Central memory CD8-positive, alpha-beta T cell (primary cell): ENCODE data around the gene UBE2A.

Experiments
- ATAC-seq: fragments of 150-1000 bp; cut with Tn5 transposase; replicated peaks from 2 replicates; pipeline ENCODE4 v1.10.0; 2022; ENCODE audit warnings: mild to moderate bottlenecking, moderate FRiP score, moderate number of reproducible peaks; ENCODE audit not compliant: poor library complexity, severe bottlenecking; ENCODE audit errors: extremely low read depth
- DNase-seq, 2 donors: peaks; one replicate each; pipeline ENCODE4 v3.0.0; 2021; ENCODE audit warnings: low spot score in 2 of 2
- H3K27ac Mint-ChIP-seq: one replicate; pipeline ENCODE4 v1.8.0; 2022; ENCODE audit warnings: low read depth, mild to moderate bottlenecking, moderate library complexity, mixed read lengths
- H3K27me3 Mint-ChIP-seq: one replicate; pipeline ENCODE4 v1.8.0; 2022; ENCODE audit warnings: mixed read lengths
- H3K36me3 Mint-ChIP-seq: one replicate; pipeline ENCODE4 v1.8.0; 2022; ENCODE audit warnings: mild to moderate bottlenecking, moderate library complexity, mixed read lengths; ENCODE audit not compliant: insufficient read depth
- H3K4me1 Mint-ChIP-seq: one replicate; pipeline ENCODE4 v1.8.0; 2022; ENCODE audit warnings: mixed read lengths
- H3K4me3 Mint-ChIP-seq: one replicate; pipeline ENCODE4 v1.8.0; 2022; ENCODE audit warnings: mild to moderate bottlenecking, moderate library complexity, mixed read lengths
- H3K9me3 Mint-ChIP-seq: one replicate; pipeline ENCODE4 v1.8.0; 2022; ENCODE audit warnings: mixed read lengths

The UBE2A gene

GRCh38 chrX:119622356-119623232 is 48.2 kb downstream of the UBE2A start:
- H3K4me3 Mint-ChIP-seq: no peak overlapping the region
- H3K36me3 Mint-ChIP-seq: peaks cover 31% of the 10 kb centered on the region

GRCh38 chrX:119624417-119624816 is 50.1 kb downstream of the UBE2A start:
- Mint-ChIP-seq H3K27me3 (no peaks in the 10 kb centered on the region), H3K9me3 (no peaks in the 10 kb centered on the region), H3K27ac (no peak overlapping the region), H3K36me3 (peaks cover 38% of the 10 kb centered on the region), H3K4me1 (no peaks in the 10 kb centered on the region), H3K4me3 (no peak overlapping the region)
- DNase-seq (no peak), ATAC-seq (no peak)

More at GRCh38 chrX:119622356-119623232, 48.2 kb downstream of the UBE2A start:
- no peaks in the 10 kb centered on the region for H3K9me3 Mint-ChIP-seq
- no peaks in the 10 kb centered on the region for H3K4me1 Mint-ChIP-seq
- no peaks in the 10 kb centered on the region for H3K27me3 Mint-ChIP-seq
- ATAC-seq (no peak), DNase-seq (no peak)
- H3K27ac Mint-ChIP-seq: no peak overlapping the region

DNA sequence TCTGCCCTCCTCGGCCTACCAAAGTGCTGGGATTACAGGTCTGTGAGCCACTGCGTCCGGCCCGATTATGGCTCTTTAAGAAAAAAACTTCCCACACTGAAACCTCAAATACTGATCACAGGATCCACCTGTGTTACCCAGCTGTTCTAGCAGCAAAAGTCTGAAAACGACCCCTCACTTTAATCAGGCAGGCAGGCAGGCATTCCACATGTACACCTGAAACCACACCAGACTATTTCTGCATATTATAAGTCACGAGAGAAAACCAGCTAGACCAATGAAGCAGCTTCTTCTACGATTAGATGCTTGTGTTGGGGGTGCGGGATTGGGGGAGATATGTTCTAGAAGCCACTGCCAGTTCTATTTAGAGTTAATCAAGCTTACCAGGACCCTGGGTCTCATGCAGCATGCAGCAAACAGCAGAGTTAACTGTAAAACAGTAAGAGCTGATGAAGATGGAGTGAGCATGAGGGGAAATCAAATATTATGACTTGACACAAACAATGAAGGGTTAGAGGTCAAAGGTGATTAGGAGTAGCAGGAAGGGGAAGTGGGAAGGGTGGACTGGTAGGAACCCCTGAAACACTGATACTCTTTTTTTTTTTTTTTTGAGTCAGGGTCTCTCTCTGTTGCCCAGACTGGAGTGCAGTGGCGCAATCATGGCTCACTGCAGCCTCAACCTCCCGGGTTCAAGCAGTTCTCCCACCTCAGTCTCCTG is 50.7 kb downstream of the UBE2A start:
- DNase-seq (no peak), ATAC-seq (no peak)
- Mint-ChIP-seq H3K27ac (no peak overlapping the region), H3K4me3 (no peak overlapping the region), H3K9me3 (no peaks in the 10 kb centered on the region), H3K27me3 (no peaks in the 10 kb centered on the region), H3K36me3 (peaks cover 36% of the 10 kb centered on the region), H3K4me1 (no peaks in the 10 kb centered on the region)

GRCh38 chrX:119625843-119626242 is 51.5 kb downstream of the UBE2A start:
- no peak for DNase-seq
- Mint-ChIP-seq H3K9me3 (no peaks in the 10 kb centered on the region), H3K36me3 (peaks cover 43% of the 10 kb centered on the region), H3K4me1 (no peaks in the 10 kb centered on the region), H3K4me3 (no peak overlapping the region), H3K27ac (no peak overlapping the region), H3K27me3 (no peaks in the 10 kb centered on the region)
- ATAC-seq: no peak
